Mesendoderm (in vitro differentiated cells): Measurements from ENCODE around the gene HPS3.
A peak's percentile ranks its signal among the peaks of the same experiment; 100 is the strongest.

ENCODE experiments used
- DNase-seq: peaks from one replicate; pipeline ENCODE4 v3.0.0; 2013
- H2AK5ac ChIP-seq: 2 replicates; pipeline ENCODE4 v1.6.1; 2013; ENCODE audit warnings: low read length, inconsistent platforms
- H2BK120ac ChIP-seq: 2 replicates; pipeline ENCODE4 v1.6.1; 2013; ENCODE audit warnings: low read depth, mild to moderate bottlenecking, low read length, moderate library complexity, mixed read lengths
- H2BK15ac ChIP-seq: replicated peaks from 2 replicates; pipeline ENCODE4 v1.6.1; 2013; ENCODE audit warnings: low read depth, mild to moderate bottlenecking, moderate library complexity
- H2BK5ac ChIP-seq: 2 replicates; pipeline ENCODE4 v1.6.1; 2013; ENCODE audit warnings: low read length, inconsistent platforms
- H3K18ac ChIP-seq: 2 replicates; pipeline ENCODE4 v1.6.1; 2013; ENCODE audit warnings: mild to moderate bottlenecking, low read length, mixed read lengths
- H3K23ac ChIP-seq: one replicate; pipeline ENCODE4 v1.6.1; 2013; ENCODE audit warnings: low read length
- H3K27ac ChIP-seq: 2 replicates; pipeline ENCODE4 v1.5.1; 2013; ENCODE audit warnings: low read depth, mild to moderate bottlenecking, inconsistent platforms, low read length, moderate library complexity
- H3K27me3 ChIP-seq: 2 replicates; pipeline ENCODE4 v1.6.1; 2013; ENCODE audit warnings: low read length, control low read depth, mild to moderate bottlenecking, inconsistent platforms; ENCODE audit not compliant: insufficient read depth, poor library complexity
- H3K36me3 ChIP-seq: 2 replicates; pipeline ENCODE4 v1.6.1; 2013; ENCODE audit warnings: low read length, inconsistent platforms; ENCODE audit not compliant: control insufficient read depth, insufficient read depth
- H3K4ac ChIP-seq: one replicate; pipeline ENCODE4 v1.6.1; 2013; ENCODE audit warnings: low read depth, mild to moderate bottlenecking, low read length, moderate library complexity
- H3K4me1 ChIP-seq: 2 replicates; pipeline ENCODE4 v1.6.1; 2013; ENCODE audit warnings: low read depth, low read length, inconsistent platforms; ENCODE audit not compliant: control insufficient read depth
- H3K4me2 ChIP-seq: 2 replicates; pipeline ENCODE4 v1.6.1; 2013; ENCODE audit warnings: low read length
- H3K4me3 ChIP-seq: 2 replicates; pipeline ENCODE4 v1.5.1; 2013; ENCODE audit warnings: mild to moderate bottlenecking, low read length
- H3K56ac ChIP-seq: one replicate; pipeline ENCODE4 v1.6.1; 2013; ENCODE audit warnings: low read length
- H3K79me1 ChIP-seq: 2 replicates; pipeline ENCODE4 v1.6.1; 2013; ENCODE audit warnings: low read length, inconsistent platforms
- H3K79me2 ChIP-seq: 2 replicates; pipeline ENCODE4 v1.6.1; 2013; ENCODE audit warnings: mild to moderate bottlenecking, low read length; ENCODE audit not compliant: control insufficient read depth, insufficient read depth
- H3K9ac ChIP-seq: 2 replicates; pipeline ENCODE4 v1.6.1; 2013; ENCODE audit warnings: low read length, inconsistent platforms
- H4K5ac ChIP-seq: one replicate; pipeline ENCODE4 v1.6.1; 2013; ENCODE audit warnings: low read length
- H4K8ac ChIP-seq: one replicate; pipeline ENCODE4 v1.6.1; 2013; ENCODE audit warnings: low read depth, mild to moderate bottlenecking, control low read depth, low read length, moderate library complexity
- WGBS: extraction: QIAGEN DNeasy Blood & Tissue Kit; methylation state at CpG from one replicate; pipeline ENCODE4 v1.1.7; 2013; ENCODE audit warnings: low lambda C conversion rate, missing lambda C conversion rate; ENCODE audit not compliant: insufficient coverage; ENCODE audit errors: extremely low coverage; 5-methylcytosine and 5-hydroxymethylcytosine counted together

HPS3 gene

DNA sequence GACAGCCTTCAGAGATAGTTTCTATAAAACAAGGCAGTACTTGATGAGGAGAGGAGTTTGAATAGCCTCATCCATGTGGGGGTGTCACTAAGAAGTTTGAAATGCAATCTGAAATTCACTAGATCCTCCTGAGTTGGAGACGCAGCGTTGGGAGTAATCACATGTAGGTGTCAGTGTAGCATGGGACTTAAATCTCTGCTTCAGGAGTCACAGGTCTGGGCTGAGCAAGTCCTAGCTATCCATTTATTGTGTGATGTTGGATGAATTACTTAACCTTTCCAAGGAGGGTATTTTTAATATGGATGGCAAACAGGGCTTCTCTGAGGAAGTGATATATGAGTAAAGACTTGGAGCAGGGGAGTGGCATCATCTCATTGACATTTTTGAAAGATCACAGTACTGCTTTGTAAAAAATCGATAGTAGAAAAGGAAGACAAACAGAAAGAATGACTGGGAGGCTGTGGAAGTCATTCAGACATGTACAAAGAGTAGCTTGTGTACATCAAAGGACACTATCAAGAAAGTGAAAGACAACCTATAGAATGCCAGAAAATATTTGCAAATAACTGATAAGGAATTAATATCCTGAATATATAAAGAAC is 75.1 kb downstream of the HPS3 start:
- H4K5ac ChIP-seq, result no peak overlapping the region
- WGBS, result no CpG with 5 or more reads among the region's 3 CpGs
- no peak overlapping the region for H3K23ac ChIP-seq
- H3K18ac ChIP-seq, result no peak overlapping the region
- no peak overlapping the region for H3K4me3 ChIP-seq
- H2BK5ac ChIP-seq, result no peak overlapping the region
- no peaks in the 10 kb centered on the region for H3K79me1 ChIP-seq
- no peaks in the 10 kb centered on the region for H3K79me2 ChIP-seq
- H2AK5ac ChIP-seq, result no peak overlapping the region
- peak overlapping the region; percentile 12 for H2BK15ac ChIP-seq
- H4K8ac ChIP-seq, result no peak overlapping the region
- H3K36me3 ChIP-seq, result no peaks in the 10 kb centered on the region
- H3K27ac ChIP-seq, result no peak overlapping the region
- H2BK120ac ChIP-seq, result no peak overlapping the region
- H3K56ac ChIP-seq, result no peak overlapping the region
- peaks cover 3% of the 10 kb centered on the region for H3K4me1 ChIP-seq
- no peak for DNase-seq
- H3K27me3 ChIP-seq, result no peaks in the 10 kb centered on the region
- H3K9ac ChIP-seq, result no peak overlapping the region
- H3K4ac ChIP-seq, result no peak overlapping the region
- H3K4me2 ChIP-seq, result no peak overlapping the region

DNA sequence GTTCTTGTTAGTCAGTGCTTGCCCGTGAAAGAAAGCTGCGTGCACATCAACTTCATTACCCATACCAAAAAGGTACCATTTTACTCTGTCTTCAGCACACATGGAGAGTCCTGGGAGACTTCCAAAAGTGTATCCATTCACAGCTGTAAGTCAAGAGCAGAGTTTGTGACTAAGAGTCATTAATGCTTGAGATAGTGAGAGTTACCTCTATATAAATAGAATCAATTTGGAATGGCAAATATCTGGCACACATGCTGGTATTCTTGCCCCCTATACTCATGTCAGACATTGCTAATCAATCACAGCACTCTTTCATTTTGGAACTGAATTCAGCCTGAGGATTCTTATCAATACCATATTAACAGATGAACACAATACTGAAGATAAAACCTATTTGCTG is 78.0 kb downstream of the HPS3 start:
- no peaks in the 10 kb centered on the region for H3K4me1 ChIP-seq
- no peak overlapping the region for H2BK120ac ChIP-seq
- H3K36me3 ChIP-seq, result no peaks in the 10 kb centered on the region
- no peak overlapping the region for H3K9ac ChIP-seq
- no peak overlapping the region for H2BK5ac ChIP-seq
- no peak overlapping the region for H3K56ac ChIP-seq
- no peak overlapping the region for H3K23ac ChIP-seq
- no peak overlapping the region for H3K4me3 ChIP-seq
- H3K4me2 ChIP-seq, result no peak overlapping the region
- H3K4ac ChIP-seq, result no peak overlapping the region
- no peak overlapping the region for H2AK5ac ChIP-seq
- H3K18ac ChIP-seq, result no peak overlapping the region
- no peak overlapping the region for H4K8ac ChIP-seq
- no peak for DNase-seq
- no peak overlapping the region for H3K27ac ChIP-seq
- no peak overlapping the region for H4K5ac ChIP-seq
- no peak overlapping the region for H2BK15ac ChIP-seq
- no peaks in the 10 kb centered on the region for H3K79me2 ChIP-seq
- no peaks in the 10 kb centered on the region for H3K27me3 ChIP-seq
- H3K79me1 ChIP-seq, result no peaks in the 10 kb centered on the region
- WGBS, result no CpG with 5 or more reads among the region's 2 CpGs

DNA sequence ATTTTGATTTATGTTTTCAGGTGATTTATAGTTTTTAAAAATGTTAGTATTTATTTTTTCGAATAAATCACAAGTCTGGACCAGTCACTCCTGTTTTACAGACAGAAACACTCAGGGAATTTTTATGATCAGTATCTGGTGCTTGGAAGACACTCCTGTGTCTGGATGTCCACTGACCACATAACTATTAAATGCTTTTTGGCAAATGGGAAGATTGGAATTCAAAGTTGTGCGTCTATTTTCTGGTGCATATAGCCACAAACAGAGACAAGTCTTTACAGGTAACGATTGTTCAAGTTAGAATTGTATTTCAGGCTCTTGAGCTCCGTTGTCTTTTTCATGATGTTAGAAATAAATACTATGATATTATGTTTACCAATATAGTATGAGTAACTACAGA is 80.0 kb downstream of the HPS3 start:
- 86% methylated on average over 1 of the region's 4 CpGs for WGBS
- no peaks in the 10 kb centered on the region for H3K27me3 ChIP-seq
- no peak overlapping the region for H3K27ac ChIP-seq

DNA sequence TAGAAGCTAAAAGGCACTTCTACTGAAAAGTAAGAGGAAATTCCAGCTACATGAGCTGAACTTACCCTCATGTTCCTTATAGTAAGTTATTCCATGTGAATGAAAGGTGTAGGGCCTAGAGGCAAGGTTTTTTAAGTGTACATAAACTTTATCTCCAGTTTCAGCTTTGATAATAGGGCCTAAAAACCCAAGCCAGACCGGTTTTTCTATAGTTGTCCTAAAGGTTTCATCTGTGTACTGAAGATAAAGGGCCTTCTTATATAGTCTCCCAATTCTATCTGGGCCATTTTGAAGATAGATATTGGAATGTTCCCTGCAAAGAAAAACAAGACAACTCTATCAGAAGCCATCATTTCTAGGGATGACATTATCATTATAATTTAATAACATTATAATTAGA is 82.9 kb downstream of the HPS3 start:
- Histone ChIP-seq H2AK5ac (no peak overlapping the region), H3K4me1 (no peaks in the 10 kb centered on the region), H3K9ac (no peak overlapping the region), H3K23ac (no peak overlapping the region), H2BK15ac (no peak overlapping the region), H3K4me2 (no peak overlapping the region), H3K18ac (no peak overlapping the region), H3K27me3 (no peaks in the 10 kb centered on the region), H3K79me1 (no peaks in the 10 kb centered on the region), H3K56ac (no peak overlapping the region), H2BK5ac (no peak overlapping the region), H2BK120ac (no peak overlapping the region), H4K8ac (no peak overlapping the region), H3K27ac (no peak overlapping the region), H3K4me3 (no peak overlapping the region), H3K79me2 (no peaks in the 10 kb centered on the region), H3K4ac (no peak overlapping the region), H3K36me3 (no peaks in the 10 kb centered on the region), H4K5ac (no peak overlapping the region)
- no CpG with 5 or more reads among the region's 1 CpG for WGBS
- no peak for DNase-seq

More for the DNA sequence above, 80.0 kb downstream of the HPS3 start:
- no peak overlapping the region for H3K18ac ChIP-seq
- H3K4me2 ChIP-seq, result no peak overlapping the region
- H3K79me2 ChIP-seq, result no peaks in the 10 kb centered on the region
- no peak for DNase-seq
- H3K4ac ChIP-seq, result no peak overlapping the region
- H4K5ac ChIP-seq, result no peak overlapping the region
- H4K8ac ChIP-seq, result no peak overlapping the region
- H2BK5ac ChIP-seq, result no peak overlapping the region
- no peak overlapping the region for H2AK5ac ChIP-seq
- H3K9ac ChIP-seq, result no peak overlapping the region
- no peaks in the 10 kb centered on the region for H3K36me3 ChIP-seq
- H3K79me1 ChIP-seq, result no peaks in the 10 kb centered on the region
- no peak overlapping the region for H2BK120ac ChIP-seq
- H3K4me3 ChIP-seq, result no peak overlapping the region
- no peak overlapping the region for H3K56ac ChIP-seq
- H2BK15ac ChIP-seq, result no peak overlapping the region
- no peak overlapping the region for H3K23ac ChIP-seq
- H3K4me1 ChIP-seq, result no peaks in the 10 kb centered on the region

DNA sequence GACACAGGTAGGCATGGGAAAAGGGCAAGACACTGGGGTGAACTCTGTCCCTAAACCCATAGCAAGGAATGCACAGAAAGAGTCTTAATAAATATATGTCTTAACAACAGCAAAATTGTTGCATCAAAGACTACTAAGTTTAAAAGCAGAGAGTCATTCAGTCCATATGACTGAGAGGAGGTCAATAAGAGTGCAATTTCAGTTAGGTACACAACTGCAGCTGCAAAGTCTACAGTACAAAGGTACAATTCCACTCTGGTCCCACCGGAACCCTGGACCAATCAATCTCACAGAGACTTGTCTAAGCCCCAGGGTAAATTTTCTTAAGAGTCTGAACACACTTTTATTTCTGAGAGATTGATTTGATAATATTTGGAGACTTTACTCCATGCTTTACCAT is 85.3 kb downstream of the HPS3 start:
- Histone ChIP-seq H2BK5ac (no peak overlapping the region), H3K27ac (no peak overlapping the region), H3K56ac (no peak overlapping the region), H3K23ac (no peak overlapping the region), H3K79me2 (no peaks in the 10 kb centered on the region), H3K4ac (no peak overlapping the region), H3K27me3 (no peaks in the 10 kb centered on the region), H3K36me3 (no peaks in the 10 kb centered on the region), H2BK15ac (no peak overlapping the region), H3K79me1 (no peaks in the 10 kb centered on the region), H4K5ac (no peak overlapping the region), H3K4me1 (no peaks in the 10 kb centered on the region), H3K4me2 (no peak overlapping the region), H2AK5ac (no peak overlapping the region), H4K8ac (peak overlapping the region; percentile 86), H2BK120ac (no peak overlapping the region), H3K4me3 (no peak overlapping the region), H3K9ac (no peak overlapping the region), H3K18ac (no peak overlapping the region)
- DNase-seq, result no peak
- no CpG with 5 or more reads among the region's 1 CpG for WGBS

DNA sequence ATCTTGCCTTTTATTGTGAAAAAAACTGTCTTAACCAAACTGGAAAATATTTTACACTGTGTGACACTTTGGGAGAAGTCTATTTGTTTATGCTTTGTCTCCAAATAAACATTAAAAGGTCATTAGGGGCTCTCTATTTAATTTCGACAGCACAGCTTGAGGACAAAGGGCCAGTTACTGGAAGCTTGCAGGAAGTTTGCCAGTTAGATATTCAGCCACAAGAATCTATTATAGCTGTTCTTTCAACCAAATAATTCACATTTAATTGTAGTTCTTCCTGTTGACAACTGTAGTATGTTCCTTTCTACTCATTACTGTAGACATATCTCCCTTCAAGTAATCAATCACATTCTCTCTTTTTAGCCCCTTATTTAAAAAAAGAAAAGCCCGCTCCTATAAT is 86.1 kb downstream of the HPS3 start:
- H2BK5ac ChIP-seq, result no peak overlapping the region
- H3K56ac ChIP-seq, result no peak overlapping the region
- H3K23ac ChIP-seq, result no peak overlapping the region
- H3K4ac ChIP-seq, result no peak overlapping the region
- no peak overlapping the region for H2BK15ac ChIP-seq
- no peak for DNase-seq
- H3K79me2 ChIP-seq, result no peaks in the 10 kb centered on the region
- no peak overlapping the region for H4K8ac ChIP-seq
- no peak overlapping the region for H2BK120ac ChIP-seq
- no CpG with 5 or more reads among the region's 2 CpGs for WGBS
- H3K9ac ChIP-seq, result no peak overlapping the region
- H3K79me1 ChIP-seq, result no peaks in the 10 kb centered on the region
- no peak overlapping the region for H3K4me2 ChIP-seq
- H2AK5ac ChIP-seq, result no peak overlapping the region
- no peak overlapping the region for H3K18ac ChIP-seq
- no peak overlapping the region for H4K5ac ChIP-seq
- no peaks in the 10 kb centered on the region for H3K4me1 ChIP-seq
- no peak overlapping the region for H3K27ac ChIP-seq
- no peaks in the 10 kb centered on the region for H3K27me3 ChIP-seq
- no peaks in the 10 kb centered on the region for H3K36me3 ChIP-seq
- H3K4me3 ChIP-seq, result no peak overlapping the region
